ENCODE measurements around the gene CPTP. TPM values are rescaled to one million over a fixed set of nuclear protein-coding genes. Genes with fewer than 3 reads are reported as not detected.
"Not testable (repeated sequence)": the region's sequence is repeated elsewhere in the genome, so short reads cannot be mapped to it uniquely, and the experiment has no call there.

CPTP gene
- total RNA-seq, 1 donor from 2014 or later: 36.1 TPM

DNA sequence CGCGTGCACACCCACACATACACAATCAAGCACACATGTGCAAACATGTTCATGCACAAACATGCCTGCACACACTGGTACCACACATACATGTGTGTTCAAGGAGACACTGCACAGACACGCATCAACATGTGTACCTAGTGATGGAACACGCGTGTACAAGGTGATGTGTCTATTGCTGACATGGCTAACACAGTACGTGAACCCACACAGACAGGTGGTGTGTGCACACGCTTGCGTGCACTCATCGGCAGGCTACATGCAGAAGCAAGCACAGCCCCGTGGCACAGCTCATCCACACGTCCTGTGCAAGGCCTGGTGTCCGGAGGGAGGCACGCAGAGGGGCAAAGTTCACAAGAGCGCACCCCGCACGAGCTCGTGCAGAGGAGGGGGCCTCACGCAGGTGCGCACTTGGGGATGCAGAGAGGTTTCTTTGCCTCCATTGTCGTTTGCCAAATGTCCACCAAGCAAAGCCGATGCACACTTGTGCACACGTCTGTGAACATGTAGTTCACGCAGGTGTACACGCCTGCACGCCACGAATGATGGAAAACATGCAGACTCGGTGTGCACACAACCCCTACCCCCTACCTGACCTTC, 17.8 kb upstream of the CPTP start:
- no peak for DNase-seq (ENCODE audit: low spot score)

DNA sequence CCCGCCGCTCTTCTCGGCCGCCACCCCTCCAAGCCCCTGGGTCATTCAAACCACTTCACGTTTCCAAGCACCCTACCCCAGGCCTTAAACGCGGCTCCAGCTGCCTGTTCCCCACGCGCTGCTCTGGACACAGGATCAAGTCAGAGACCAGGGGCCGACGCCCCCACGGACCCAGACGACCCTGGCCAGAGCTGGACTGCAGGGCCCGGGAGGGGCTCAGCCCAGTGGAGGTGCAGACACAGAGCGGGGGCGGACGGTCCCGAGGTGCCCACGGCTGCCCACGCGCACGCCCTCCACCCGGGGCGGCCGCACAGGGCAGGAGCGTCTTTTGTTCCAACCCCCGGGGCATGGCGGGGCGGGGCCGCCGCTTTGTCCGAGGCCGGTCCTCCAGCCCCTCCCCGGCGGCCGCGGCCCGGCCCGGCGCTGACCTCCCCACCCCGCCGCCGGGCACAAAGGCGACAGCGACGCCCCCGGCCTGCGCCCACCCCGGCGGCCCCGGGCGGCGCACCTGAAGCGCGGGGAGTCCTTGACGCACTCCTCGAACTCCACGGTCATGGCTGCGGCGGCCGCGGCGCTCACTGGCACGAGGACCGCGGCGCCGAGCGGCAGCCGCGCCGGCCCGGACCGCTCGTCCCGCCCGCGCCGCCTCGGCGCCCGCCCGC, 17.2 kb upstream of the CPTP start:
- DNase-seq (ENCODE audit: low spot score): no peak

DNA sequence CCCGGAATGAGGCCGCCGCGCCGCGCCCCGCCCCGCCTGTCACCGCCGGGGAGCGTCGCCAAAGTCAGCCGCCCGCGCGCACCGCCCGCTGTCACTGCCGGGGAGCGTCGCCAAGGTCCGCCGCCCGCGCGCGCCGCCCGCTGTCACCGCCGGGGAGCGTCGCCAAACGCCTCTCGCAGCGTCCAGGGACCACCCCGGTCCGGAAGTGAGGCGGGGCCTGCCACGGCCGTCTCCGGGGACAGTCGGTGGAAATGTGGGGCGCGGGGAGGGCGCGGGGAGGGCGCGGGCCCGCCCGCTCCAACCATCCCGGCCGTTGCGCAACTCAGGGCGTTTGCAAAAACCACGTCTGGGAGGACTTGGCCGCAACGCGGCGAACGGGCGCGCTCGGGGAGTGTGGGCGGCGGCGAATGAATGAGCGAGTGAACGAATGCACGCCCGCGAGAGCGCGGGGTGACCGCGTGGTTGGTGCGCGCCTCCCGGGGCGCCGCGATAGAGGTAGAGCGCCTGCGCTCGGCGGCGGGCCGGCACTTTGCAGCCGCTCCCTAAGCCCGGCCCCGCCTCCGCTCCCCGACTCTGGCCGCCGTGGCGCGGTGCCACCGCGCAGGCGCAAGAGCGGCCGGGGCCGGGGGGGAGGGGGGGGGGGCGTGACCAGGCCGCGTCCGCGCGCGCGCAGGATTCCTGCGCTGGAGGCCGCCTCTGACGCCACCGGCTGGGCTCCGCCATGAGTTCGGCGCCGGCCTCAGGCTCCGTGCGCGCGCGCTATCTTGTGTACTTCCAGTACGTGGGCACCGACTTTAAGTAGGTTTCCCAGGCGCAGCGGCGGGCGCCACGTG, 16.5 kb upstream of the CPTP start, which contains the start of the genes ACAP3 and PUSL1:
TSS of gene ACAP3 (minus strand) at position 8 of the 833 bp plus-strand sequence. CDS start 115 bp downstream, outside the sequence.
TSS of gene PUSL1 (plus strand) at position 675 of the 833 bp plus-strand sequence. CDS start at position 722, 47 bp downstream.
- DNase-seq (ENCODE audit: low spot score): peak; percentile 87

DNA sequence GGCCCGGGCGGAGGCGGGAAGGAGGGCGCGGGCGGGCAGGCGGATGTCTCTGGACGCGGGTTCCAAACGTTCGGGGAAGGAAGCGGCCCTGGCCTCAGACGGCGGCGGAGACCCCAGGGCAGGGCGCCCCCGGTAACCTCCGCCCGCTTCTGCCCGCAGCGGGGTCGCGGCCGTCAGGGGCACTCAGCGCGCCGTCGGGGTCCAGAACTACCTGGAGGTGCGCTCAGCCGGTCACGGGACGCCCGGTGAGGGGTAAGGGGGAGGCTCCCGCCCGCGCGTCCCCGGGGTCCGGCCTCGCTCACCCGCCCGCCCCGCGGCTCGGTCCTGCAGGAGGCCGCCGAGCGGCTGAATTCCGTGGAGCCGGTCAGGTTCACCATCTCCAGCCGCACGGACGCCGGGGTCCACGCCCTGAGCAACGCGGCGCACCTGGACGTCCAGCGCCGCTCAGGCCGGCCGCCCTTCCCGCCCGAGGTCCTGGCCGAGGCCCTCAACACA, 15.8 kb upstream of the CPTP start:
- DNase-seq (ENCODE audit: low spot score): no peak

DNA sequence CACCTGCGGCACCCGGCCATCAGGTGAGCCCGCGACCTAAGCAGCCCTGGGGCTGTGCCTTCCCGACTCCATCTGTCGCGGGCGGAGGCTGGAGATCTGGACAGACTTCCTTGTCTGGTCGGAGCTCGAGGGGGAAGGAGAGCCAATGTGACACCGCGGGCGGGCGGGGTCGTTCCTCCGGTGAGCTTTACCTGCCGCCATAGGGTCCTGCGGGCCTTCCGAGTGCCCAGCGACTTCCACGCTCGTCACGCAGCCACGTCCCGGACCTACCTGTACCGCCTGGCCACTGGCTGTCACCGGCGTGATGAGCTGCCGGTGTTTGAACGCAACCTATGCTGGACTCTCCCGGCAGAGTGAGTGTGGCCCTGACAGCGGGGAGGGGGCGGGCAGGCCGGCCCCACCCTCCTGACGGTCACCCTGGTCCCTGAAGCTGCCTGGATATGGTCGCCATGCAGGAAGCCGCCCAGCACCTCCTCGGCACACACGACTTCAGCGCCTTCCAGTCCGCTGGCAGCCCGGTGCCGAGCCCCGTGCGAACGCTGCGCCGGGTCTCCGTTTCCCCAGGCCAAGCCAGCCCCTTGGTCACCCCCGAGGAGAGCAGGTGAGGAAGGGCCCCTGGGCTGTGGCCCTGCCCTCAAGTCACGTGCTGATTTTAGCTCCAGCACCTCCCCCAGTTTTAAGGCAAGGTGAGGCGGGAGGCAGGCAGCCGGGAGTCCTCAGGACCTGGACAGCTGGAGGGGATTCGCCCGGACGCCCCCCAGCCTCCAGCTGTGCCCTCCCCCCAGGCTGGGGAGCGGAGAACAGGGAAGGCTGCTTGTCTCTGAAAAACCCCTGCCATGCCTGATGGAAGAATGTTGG, 15.1 kb upstream of the CPTP start:
- DNase-seq (ENCODE audit: low spot score): no peak

DNA sequence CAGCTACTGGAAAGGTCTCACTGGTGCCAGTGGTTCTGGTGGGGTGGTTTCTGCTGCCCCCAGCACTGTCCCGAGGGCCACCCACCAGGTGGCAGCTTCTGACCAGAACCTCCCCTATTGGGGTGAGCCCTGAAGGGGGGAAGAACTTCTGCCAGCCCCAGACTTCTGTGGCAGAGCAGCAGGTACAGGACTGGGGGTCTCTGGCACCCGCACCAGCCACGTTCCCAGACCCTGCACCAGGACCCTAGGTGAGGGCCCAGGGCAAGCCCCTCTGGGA, 14.6 kb upstream of the CPTP start:
- no peak for DNase-seq (ENCODE audit: low spot score)

DNA sequence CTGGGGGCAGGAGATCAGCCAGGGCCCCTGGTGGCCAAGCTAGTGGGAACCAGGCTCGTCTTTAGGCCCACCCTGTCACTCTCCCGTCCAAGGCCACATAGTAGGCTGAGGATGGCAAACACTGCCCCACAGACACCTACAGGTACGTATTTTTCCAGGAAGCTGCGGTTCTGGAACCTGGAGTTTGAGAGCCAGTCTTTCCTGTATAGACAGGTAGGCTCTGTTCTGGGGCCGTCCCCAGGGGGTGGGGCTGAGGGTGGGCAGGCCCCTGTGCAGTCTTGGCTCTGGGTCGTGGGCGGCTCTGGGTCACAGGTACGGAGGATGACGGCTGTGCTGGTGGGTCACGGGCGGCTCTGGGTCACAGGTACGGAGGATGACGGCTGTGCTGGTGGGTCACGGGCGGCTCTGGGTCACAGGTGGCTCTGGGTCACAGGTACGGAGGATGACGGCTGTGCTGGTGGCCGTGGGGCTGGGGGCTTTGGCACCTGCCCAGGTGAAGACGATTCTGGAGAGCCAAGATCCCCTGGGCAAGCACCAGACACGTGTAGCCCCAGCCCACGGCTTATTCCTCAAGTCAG, 14.0 kb upstream of the CPTP start:
- no peak for DNase-seq (ENCODE audit: low spot score)

DNA sequence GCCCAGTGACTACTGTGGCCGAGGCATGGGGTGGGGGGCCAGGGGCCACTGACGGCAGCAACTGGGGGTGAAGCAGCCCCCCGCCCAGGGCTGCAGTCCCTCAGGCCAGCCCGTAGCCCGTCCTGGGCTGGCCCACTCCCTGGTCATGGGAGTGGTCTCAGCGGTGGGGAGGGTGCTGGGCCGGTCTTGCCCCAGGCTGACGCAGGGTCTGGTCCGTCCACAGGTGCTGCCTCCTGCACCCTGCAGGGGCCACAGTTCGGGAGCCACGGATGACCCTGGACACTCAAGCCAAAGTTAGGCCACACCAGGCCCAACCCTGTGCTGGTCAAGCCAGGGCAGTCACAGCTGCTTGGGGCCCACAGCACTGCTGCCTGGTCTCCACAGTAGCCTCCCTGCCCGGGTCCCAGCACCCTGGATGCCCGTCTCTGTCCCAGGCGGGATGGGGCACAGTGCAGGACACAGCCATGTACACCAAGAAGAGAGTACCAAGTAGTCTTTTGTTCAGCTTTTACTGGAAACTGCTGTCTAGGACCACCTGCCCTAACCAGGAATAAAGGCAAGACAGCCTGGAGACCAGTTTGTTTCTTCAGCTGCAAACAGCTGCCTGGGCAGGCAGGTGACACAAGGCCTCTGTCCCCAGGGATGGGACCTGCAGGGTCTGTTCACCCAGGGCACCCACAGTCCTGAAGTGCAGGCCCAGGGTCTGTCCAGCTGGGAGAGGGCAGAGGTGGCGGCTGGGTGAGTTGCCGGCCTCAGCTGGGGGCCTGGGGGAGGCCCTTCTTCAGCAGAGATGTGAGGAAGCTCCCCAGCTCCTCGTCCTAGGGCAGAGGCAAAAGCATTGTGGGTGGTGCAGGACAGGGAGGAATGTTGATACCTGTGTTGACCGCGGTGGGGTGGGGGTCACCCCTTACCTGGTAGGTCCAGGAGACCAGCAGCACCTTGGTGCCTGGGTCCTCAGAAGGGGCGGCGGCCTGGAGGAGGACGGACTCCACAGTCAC, 13.2 kb upstream of the CPTP start:
- no peak for DNase-seq (ENCODE audit: low spot score)

DNA sequence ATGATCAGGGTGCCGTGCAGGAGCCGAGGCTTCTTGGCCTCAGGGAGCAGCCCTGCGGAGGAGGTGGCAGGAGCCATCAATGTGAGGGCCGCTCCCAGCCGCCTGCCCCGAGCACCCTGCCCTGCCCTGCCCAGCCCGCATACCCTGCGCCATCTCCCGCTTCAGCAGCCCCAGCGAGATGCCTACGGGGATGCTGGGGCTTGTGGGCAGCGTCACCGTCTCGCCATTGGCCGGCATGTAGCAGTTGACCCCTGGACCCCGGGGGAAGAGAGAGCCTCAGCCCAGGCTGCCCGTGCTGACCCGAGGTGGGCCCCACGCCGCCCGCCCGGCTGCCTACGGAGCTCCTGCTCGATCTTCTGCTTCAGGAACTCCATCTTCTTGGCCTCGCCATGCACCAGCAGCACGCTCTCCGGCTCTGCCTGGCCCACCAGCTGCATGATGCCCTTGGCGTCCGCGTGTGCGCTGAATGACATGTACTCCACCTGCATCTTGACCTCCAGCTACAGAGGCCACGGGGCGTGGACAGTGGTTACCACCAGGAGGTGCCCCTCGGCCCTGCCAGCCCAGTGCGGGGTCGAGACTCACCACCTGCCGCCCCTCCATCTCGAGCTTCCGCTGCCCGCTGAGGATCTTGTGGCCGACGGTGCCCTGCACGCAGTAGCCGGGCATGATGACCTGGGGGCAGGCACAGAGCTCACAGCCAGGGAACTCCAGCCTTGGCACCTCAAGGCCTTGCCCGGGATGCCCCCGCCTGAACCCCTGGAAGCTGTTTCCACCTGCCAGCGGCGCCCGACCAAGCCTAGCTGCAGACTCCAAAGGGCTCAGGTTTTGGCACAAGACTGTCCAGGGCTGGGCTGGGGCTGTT, 11.9 kb upstream of the CPTP start:
- no peak for DNase-seq (ENCODE audit: low spot score)

DNA sequence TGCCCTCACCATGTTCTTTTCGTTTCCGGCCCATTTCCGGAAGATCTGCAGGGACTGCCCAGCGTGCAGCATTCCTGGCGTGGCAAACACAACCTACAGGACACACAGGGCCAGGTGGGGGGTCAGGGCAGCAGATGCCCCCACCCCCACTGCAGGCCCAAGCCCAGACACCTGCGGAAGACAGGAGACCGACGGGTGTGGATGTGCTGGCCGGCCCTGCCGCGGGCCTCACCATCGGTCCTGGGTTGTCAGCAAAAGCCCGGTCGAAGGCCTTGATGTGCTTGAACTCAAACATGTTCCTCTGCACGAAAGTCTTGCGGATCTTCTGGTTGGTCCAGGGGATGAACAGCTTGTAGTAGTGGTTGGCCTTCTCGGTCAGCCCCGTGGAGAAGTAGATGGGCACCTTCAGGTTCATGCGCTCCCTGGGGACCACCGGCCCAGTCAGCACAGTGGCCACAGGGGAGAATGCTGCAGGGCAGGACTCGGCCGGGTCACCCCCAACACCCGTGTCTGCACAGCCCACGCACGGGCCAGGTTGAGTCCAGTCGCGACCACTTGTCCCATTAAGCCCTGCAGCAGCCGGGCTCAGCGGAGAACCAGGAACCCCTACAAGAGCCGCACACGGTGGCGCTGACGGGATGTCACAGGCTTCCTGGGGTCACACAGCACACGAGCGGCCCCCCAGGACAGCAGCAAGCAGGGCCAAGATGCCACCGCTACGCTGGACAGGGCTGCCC, 10.9 kb upstream of the CPTP start:
- no peak for DNase-seq (ENCODE audit: low spot score)

DNA sequence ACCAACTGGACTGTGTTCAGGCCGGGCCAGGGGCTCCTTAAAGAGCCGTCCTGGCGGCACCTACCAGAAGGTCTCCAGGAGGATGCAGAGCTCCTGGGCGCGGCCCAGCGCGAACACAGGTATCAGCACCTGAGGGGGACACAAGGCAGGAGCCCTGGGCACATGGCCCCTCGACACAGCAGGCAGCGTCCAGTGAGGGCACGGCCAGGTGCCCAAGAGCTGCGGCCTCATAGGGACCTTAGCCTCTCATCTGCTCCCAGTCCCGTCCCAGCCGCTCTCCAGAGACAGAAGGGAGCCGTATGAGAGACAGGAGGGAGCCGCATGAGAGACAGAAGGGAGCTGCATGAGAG, 10.4 kb upstream of the CPTP start:
- DNase-seq (ENCODE audit: low spot score): no peak

DNA sequence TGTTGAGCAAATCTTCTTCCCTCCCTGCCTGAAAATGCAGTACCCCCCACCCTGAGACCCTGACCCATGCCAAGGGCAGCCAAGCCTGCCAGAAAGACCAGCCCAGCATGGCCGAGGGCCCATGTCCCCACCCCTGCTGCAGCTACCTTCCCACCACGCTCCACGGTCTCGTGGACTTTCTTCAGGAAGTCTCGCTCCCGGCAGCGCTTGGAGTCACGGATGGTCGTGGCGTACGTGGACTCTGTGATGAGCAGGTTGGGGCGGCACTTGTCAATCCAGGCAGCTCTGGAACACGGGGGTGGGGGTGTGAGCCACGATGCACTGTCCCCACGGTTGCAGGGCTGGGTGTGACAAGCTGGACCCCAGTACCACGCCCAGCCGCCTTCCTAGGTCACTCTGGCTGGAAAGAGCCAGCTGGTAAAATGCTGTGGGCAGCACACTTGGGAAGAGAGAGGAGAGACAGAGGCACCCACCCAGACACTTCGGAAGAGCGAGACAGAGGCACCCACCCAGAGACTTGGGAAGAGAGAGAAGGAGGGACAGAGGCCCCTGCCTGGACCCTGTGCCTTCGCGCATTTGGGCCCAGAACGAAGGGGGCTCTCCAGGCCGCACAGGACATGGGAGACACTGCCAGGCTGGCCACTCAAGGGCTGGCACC, 9.8 kb upstream of the CPTP start:
- DNase-seq (ENCODE audit: low spot score): no peak

DNA sequence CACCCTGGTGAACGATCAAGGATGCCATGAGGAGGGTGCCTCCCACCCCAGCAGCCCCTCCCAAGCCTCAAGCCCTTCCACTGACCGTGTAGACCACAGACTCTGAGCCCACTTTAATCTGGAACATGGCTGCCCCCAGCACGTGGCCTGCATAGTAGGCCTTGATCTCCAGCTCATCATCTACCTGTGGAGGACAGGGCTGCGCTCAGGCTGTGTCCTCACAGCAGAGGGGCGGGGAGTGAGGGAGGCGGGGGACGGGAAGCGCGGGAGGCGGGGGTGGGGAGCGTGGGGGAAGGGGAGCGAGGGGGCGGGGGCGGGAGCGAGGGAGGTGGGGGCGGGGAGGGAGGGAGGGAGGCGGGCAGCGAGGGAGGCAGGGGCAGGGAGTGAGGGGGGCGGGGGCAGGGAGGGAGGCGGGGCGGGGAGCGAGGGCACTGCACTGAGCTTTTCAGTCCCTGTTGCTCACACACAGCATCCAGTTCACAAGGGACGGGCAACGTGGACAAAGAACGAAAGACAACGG, 9.1 kb upstream of the CPTP start:
- DNase-seq (ENCODE audit: low spot score): no peak

DNA sequence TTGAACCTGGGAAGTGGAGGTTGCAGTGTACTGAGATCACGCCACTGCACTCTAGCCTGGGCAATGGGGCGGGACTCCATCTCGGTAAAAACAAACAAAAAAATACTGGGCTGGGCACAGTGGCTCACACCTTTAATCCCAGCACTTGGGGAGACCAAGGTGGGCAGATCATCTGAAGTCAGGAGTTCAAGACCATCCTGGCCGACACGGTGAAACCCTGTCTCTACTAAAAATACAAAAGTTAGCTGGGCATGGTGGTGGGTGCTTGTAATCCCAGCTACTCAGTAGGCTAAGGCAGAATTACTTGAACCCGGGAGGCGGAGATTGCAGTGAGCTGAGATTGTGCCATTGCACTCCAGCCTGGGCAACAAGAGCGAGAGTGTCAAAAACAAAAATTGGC, 8.4 kb upstream of the CPTP start:
- not testable (repeated sequence) for DNase-seq (ENCODE audit: low spot score)

DNA sequence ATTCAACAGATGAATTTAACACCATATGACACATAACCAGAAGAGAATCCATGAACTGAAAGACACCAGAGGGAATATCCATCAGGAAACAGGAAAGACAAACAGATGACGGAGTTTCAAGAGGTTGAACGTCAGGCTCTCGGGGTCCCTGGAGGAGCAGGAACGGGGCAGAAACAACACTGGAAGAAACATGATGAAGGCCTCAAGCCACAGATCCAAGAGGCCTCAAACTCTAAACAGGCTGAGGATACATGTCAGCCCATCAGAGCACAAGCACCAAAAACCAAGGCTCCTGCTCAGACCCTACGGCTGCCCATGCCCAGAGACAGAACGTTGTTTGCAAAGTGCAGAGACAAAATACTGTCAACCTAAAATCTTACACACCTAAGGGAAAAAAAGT, 7.2 kb upstream of the CPTP start:
- no peak for DNase-seq (ENCODE audit: low spot score)

DNA sequence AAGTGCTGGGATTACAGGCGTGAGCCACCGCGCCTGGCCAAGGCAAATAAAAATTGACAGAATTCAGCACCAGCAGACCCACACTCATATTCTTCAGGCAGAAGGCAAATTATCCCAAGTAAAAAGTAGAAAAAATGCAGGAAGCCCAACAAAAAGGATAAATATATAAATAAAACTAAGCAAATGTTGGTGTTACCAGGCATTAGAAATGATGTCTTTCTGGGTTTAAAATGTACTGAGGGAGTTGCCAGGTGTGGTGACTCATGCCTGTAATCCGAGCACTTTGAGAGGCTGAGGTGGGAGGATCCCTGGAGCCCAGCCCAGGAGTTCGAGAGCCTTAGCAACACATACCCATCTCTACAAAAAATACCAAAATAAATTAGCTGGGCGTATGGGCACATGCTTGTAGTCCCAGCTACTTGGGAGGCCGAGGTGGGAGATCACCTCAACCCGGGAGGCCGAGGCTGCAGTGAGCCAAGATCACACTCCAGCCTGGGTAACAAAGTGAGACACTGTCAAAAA, 6.4 kb upstream of the CPTP start:
- peak; percentile 77 for DNase-seq (ENCODE audit: low spot score)

DNA sequence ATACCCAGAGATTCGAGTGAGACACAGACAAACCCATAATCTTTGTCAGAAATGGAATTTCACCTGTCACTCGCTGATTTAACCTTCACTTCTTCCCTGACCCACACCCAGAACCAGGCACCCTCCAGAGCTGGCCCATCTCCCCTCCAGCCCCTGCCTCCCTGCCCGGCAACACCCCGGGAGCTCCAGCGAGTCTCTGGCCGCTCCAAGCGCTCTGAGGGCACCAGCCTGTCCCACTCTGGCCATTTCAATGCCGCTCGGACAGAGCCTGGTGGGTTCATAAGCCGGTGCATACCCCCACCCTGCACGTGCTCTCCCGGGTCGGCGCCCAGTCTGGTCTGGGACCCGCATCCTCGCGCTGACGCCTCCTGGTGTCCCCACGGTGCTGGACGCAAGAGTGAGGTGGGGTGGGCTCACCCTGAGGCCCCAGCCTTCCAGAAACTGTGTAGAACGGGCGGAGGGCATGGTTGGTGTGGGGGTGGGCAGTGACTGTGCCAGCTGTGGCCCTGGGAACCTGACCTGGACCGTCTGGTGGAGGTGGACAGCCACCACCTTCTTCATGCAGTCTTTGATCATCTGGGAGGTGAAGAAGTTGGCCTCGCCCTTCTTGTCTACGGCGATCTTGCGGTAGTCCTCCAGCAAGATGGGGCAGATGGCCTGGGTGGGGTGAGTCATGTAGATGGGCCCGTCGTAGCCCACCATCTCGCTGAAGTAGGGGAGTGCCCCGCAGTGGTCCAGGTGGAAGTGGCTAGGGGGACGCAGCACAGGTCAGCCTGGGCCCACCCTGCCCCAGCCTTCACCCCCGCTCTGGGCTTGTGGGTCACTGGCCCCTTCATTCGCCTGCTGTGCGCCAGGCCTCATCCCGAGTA, 5.6 kb upstream of the CPTP start:
- no peak for DNase-seq (ENCODE audit: low spot score)
